T follicular helper cell (primary cell): Measurements from ENCODE around the gene OAT.
"Not testable (repeated sequence)": the region's sequence is repeated elsewhere in the genome, so short reads cannot be mapped to it uniquely, and the experiment has no call there.

Experiments
- DNase-seq: peaks from one replicate; pipeline ENCODE4 v3.0.0-alpha.2; 2020; ENCODE audit warnings: low read depth

The OAT gene

DNA sequence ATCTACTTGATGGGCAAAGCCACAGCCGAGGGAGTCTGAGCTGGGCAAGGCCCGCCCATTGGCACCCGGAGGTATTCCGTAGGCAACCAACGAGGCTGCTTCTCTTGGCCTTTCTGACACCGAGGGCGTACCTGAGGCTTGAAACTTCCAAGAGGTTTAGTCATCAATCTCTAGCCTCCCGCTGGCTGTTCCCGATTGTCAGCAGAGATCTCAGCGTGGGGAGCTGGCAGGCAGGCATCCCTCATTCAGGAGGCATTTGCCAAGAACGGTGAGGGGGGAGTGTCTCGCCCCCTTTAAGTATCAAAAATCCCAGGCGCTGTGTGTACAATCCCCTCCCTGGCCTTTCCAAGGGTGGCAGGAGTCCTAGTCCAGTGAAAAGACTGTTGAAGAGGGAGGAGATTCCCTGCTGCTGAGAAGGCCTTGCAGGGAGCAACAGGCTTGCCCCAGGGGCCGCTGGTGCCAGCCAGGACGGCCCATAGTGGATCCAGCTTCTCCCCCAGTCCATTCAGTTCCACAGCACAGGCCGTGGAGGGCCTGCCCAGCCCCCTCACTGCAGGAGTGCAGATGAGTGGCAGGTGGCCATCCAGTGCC is 39.7 kb downstream of the OAT start:
- no peak for DNase-seq

DNA sequence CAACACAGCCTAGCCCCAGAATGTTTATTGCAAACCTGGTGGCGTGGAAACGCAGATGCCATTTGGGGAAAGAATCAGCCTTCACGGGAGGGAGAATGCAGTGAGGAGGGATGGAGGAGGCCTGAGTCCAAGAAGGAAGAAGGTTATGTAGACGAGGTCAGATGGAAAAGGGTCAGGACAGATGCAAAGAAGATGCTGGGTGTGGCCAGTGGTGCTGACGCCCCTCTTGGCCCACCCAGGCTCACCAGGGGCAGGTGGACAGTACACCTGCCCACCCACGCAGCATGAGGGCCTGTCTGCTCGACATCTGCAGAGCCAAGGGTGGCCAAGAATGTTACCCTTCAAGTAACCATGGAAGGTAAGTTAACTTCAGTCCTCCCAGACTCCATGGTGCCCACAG is 40.5 kb downstream of the OAT start:
- DNase-seq = no peak

DNA sequence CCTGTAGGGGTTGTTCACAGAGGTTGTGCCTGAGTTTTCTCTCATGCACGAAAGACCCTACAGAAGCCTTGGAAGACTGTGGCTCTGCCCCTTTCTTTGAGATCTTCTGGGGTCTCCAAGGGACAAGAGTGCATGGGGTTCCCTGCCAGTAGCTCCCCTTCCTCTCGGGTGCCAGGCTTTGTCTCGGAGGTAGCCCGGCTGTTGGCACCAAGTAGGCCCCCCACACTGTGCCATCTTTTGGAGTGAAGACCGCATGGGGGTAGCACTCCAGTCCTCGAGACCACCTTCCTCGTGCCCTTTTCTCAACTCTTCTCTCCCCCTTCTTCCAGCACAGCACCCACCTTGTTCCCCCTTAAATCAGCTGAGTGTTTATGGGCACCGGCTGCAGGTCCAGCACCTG is 41.6 kb downstream of the OAT start:
- no peak for DNase-seq

DNA sequence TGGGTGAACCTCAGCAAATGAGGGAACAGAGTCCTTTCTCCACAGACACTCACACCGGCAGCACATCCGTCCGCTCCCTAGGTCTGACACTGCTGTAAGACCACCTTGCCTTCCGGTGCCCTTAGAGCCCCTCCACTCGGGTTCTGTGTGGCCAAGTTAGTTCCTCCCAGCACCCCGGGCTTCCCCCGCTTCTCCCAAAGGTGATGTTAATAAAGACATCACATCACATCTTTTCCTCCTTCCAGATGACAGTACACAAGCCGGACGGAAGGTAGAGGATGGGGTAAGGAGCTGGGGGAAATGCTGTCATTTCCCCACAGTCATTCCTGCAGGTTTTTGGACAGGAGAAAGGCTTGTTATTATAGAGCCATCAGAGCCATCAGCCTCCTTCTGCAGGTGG is 42.3 kb downstream of the OAT start:
- DNase-seq = no peak

DNA sequence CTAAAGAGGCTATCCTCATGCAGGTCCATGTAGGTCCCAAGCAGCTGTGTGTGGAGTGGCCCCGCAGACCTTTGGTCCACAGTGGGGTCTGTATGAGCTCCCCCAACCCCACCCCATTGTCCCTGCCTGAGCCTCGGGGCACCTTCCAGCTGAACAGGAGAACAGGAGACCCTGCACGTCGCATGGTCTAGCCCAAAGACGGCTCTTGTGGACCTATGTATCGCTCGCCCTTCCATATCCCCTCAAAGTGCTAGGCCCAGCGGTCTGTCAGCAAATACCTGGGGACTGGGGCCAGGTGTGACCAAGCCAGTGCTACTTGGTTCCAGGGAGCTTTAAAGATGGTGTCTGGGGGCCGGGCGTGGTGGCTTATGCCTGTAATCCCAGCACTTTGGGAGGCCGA is 43.0 kb downstream of the OAT start:
- no peak for DNase-seq

DNA sequence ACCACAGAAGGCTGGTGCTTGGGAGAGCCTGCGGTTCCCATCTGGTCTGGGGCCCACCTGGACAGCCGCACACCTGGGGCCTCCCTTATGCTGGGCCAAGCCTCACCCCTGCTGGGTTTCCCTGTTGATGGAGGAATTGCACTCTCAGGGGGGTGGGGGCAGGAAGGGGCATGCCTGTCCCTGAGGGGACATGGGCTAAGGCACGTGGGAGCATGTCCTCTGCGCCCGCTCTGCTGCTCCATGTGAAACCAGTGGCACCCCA is 43.4 kb downstream of the OAT start:
- no peak for DNase-seq

DNA sequence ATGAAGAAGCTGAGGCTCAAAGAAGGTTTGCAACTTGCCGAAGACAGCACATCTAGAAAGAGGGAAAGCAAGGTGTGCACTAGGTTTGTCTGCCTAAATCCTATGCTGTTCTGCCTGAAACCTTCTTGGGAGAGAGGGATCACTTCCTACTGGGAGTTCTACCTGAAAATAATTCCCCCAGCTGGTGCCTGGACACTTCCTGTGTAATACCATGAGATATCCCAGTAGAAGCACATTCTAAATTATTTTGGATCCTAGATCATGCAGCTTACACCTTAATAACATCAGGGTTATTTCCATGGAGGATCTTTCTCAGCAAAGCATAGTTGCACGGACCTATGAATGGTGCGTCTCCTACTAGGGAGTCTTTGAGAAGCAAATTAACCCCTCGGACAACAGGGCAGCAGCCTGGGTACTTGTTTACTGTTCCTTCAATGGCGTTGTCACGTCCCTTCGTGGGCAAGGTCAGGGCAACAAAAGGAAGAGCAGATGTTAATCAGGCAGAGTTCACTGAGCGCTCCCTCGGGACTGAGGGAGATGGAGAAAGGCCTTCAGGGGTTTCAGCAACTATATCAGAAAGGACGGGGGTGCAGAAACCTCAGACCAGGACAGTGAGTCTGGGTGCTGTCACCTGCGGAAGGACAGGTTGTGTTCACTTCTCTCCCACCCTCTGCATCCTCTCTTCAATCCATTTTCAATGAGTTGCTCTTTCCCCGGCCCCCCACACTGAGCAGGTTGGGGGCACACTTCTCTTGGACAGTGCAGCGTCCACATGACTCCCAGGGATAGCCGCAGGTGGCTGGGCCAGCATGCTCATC is 44.0 kb downstream of the OAT start:
- no peak for DNase-seq

DNA sequence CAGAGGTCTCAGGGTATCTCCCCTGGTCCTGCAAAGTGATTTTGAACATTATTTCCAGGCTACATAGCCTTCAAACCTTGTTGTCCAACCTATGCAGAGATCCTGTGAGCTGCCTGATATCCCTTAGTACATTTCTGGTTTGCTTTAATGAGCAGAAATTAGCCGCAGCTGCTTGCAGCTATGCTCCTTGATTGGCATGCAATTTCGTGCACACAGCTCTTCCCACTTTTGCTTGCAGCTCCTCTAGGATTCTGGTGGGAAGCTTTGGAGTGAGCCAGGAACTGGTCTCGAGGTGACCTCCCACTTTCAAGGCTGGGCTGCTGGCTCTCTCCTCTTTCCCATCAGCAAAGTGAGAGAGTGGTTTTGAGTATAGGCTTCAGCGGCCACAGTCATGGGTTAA is 45.8 kb downstream of the OAT start:
- no peak for DNase-seq

DNA sequence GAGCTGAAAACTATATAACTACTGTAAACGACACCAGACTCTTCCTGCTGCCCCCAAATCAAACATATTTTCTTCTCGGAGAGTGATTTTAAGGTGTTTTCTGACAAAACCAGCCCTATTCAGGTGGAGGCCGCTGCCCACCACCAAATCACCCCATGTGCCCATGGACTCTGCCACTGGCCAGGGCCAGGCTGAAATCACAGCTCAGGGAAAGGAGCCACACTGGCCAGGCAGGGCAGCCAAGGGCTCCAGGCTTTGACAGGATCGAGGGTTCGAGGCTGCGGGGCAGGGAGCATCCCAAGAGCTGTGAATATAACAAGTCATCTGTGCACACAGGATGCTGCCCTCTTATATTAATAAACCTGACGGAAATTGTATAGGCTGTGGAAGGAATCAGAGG is 48.3 kb downstream of the OAT start:
- DNase-seq = no peak

DNA sequence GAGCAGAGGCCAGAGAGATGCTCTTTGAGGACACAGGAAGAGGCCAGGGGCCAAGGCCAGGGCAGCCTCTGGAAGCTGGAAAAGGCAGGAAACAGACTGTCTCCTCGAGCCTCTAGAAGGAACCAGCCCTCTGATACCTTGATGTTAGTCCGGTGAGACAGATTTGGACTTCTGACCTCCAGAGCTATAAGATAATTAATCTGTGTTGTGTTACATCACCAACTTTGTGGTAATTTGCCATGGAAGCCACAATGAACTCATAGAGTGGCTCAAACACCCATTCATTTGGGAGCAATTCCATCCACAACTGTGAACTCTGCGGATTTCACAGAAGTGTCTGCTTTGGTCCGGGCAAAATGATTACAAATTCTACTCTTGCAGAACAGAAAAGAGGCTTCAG is 48.7 kb downstream of the OAT start:
- no peak for DNase-seq

DNA sequence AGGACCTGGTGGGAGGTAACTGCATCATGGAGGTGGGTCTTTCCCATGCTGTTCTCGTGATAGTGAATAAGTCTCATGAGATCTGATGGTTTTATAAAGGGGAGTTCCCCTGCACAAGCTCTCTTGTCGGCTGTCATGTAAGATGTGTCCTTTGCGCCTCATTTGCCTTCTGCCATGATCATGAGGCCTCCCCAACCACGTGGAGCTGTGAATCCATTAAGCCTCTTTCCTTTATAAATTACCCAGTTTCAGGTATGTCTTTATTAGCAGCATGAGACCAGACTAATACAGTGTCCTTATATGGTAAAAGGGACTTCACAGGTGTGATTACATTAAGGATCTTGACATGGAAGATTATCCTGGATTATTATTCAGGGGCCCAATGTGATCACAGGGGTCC is 49.2 kb downstream of the OAT start:
- not testable (repeated sequence) for DNase-seq

DNA sequence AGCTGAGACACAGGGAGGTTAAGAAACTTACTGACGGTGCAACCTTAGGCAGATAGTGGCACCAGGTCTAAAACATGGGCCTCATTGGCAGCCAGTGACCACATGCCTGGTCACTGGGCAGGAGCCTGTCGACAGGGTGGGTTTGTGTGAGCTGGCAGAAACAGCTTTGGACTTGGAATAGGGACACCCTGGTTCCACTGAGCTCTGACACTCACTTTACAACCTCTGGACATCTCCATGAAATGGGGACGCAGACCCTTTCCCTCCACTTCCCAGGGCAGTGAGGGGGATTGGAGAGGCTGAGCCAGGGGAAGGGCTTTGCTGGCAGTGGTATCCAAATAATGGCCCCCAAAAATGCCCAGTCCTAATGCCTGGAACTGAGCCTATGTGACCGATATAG is 49.7 kb downstream of the OAT start:
- DNase-seq = no peak

DNA sequence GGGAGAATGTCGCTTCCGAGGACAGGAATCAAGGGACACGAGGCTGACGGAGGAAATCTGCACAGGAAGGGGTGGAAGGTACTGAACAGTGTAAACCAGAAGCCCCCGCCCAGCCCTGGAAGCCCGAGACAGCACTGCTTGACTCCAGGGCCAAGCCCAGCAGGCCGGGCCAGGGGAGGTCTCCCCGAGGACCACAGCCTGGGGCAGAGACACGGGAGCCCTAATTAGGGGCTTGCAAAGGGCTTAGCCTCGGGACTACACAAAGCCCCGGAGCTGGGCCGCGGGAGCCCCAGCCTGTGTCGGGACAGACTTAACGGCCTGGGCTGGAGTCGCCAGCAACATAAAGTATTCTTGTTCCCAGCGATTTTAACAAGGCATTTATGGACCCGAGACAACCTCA is 50.8 kb downstream of the OAT start:
- DNase-seq = no peak

DNA sequence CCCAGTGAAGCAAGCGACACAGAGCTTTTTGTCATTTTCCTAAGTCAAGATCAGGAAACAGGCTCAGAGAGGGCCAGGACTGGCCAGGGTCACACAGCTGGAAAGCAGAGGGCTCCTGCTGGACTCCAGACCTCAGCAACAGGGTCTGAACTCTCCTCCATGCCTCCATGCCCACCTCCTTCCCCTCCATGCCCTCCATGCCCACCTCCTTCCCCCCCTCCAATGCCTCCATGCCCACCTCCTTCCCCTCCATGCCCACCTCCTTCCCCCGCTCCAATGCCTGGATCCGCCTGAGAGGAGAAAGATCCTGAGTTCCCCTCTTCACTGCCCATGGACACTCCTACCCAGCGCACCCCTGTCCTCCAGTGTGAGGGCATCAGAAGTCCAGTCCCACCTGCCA is 51.3 kb downstream of the OAT start:
- no peak for DNase-seq

DNA sequence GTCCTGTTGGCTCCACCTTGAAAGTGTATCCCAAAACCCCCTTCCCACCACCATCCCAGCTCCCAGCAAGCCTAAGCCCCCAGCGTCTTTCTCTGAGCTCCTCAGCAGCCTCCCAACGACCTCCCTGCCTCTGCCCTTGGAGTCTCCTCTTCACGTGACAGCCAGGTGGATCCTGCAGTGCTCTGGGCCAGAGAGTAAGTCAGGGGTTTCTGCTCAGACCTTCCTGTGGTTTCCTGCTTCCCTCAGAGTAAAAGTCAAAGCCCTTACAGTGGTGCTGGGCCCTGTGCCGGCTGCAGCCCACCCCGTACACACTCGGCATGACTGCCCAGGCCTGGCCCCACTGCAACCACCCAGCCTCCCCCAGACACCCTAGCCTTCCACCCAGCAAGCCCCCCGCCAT is 51.9 kb downstream of the OAT start:
- no peak for DNase-seq

DNA sequence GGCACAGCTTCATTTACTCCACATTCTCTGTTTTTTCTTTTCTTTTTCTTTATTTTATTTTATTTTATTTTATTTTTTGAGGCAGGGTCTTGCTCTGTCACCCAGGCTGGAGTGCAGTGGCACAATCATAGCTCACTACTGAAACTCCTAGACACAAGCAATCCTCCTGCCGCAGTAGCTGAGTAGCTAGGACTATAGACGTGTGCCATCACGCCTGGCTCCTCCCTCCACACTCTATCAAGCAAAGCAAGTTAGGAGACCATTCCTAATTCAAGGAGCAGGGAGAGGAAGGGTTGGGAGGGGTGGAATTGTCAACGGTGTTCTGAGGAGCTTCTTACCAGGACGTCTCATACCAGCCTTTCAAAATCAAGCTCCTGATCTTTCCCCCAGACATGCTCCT is 52.4 kb downstream of the OAT start:
- DNase-seq = no peak

DNA sequence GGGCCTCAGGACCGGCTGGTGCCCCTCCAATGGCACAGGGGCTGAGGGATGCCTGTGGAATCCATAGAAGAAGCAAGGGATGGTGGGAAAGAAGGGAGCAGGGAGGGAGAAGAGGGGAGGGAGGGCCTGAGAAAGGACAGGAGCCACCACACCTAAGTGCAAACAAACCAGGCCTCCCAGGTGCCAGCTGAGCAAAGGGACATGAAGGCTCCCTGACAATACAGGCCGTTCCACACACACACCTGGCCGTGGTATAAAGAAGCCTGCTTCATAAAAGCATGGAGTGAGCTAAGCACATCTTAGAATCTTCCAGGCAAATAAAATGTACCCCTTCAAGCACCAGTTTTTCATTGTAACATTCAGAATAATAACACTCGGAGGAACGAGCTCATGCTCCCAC is 54.0 kb downstream of the OAT start:
- no peak for DNase-seq

DNA sequence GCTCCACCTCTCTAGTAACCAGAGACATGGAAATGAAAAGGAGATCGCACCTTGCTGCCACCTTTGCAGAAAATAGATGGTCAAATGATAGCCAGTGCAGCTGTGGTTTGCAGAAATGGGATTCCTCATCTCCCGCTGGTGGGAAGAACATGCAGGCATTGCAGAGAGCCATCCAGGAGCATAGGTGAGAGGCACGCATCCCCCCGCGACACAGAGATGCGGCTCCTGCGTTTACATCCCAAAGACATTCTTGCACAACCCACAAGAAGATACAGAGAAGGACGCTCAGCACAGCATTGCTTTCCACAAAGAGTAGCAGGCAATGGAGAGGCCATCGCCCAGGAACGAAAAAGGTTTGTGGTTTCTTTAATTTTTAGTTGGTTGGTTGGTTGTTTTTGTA is 56.2 kb downstream of the OAT start:
- no peak for DNase-seq

DNA sequence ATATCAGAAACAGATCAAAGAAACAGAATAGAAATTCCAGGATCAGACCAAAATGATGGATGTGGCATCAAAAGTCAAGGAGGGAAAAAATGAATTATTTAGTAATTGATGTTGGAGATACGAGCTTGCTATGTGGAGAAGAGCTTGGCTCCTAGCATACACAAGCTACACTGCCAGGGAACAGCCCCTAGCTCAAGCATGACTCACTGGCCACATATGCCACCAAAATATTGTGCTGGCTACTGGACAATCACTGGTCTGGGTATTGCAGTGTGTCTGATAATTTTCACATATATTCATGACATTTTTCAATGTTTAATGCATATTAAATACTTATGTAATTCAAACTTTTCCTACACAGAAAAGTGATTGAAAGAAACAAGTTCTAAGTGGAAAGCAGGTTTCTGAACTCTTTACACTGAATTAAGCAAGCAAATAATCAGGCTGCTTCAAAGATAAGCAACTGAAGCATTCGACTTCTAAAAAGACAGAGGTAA is 59.3 kb downstream of the OAT start:
- DNase-seq = no peak

DNA sequence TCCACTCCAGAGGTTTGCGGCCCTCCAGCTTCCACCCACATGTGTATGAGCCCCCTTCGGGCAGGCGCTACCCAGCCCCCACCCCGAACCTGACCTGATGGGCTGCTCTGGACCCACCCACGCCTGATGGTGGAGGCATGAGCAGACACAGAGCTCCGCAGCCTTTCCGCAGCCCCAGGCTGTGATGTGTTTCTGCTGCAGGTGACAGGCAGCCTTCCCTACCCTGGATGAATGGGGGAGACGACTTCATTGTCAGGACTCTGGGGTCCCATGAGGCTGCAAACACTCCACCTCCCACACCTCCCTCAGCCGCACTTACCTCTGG is 61.2 kb downstream of the OAT start:
- DNase-seq = no peak

DNA sequence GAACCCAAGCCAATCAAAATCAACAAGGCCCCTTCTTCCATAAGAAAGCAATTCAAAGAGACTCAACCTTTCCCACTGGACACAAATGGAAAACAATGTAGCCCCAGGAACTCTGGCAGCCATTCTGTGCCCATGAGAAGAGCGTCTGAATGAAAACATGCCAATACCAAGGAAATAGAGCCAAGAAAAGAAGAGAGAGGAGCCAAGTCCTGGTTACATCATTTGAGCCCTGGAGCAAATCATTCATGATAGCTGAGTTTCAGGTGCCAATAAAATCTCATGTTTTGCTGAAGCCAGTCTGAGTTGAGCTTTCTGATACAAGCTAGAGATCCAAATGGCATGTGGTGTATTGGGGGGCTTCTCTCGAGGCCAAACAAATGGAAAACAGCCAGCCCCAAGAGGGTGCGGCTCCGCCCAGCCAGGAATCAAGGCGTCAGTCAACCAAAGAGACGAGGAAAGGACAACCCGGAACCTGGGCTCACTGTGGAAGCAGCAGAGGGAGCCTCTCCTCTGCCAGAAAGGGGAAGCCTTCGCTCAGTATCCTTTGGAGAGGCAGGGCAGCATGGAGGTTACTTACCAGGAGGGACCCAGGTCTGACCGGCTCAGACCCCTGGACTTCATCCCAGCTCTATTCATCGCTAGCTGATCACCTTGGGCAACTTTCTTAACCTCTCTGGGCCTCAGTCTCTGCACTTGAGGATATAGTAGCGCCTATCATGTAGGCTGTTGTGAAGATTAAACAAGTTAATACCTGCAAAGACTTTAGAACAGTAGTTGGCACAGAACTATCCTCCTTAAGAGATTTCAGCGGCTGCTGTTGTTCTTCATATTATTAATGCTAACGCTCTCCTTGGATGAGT is 61.8 kb downstream of the OAT start:
- DNase-seq = no peak

DNA sequence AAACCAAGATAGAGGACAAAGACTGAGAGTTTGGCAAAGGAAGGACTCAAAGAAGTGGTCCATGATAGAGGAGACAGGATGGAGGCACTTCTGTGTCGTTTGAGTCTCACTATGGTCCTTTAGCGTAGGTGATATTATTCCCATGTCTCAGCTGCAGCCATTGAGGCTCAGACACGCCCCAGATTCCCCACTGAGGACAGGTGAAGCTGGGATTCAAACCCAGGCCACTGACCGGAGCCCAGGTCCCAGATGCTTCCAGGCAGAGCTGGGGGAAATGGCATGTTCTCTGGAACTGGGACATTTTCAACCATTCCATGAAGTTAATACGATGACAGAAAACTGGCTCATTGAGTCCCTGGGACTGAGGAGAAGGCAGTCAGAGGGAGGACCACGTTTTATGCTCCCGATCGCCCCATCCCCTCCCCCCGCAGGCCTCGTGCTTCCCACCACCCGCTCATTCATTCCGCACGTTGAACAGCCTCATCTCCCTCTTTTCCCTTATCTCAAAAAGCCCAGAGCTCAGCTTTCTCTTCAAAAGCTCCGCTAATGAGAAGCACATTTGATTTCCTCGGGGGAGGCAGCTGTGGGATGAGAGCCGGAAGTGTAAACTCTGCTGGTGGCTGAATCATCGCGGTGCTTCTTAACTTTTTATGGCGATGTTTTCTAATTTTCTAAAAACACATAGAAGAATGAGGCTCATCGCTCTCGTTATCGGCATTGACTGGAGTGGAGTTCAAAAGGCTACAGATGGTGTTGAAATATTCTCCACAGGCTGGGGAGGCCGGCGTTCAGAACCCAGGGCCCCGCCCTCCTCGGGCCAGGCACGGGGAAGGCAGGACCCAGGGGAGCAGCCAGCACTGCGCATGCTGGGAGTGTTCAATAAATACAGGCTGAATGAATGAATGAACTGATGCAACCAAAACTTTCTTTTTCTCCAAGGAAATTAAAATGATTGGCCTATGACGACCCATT is 64.0 kb downstream of the OAT start:
- DNase-seq = no peak
